Endothelial cell of umbilical vein (primary cell): ENCODE results near the gene SLC25A1. TPM values are rescaled to one million over a fixed set of nuclear protein-coding genes. Genes with fewer than 3 reads are reported as not detected.

ENCODE experiments used
- BruUV-seq: library from RNA; stranded (reverse); fragments of 400-500 nt; replicated peaks from 2 replicates; lab custom pipeline; 2021; lab: Mats Ljungman, UMichigan
- CTCF ChIA-PET: fragments of 300-600, 350-600 bp; sonication (Branson Sonifier 250); formaldehyde crosslinking; loops from one replicate; lab custom pipeline; 2021; ENCODE audit warnings: antibody characterized with exemption, inconsistent platforms; lab: Charles Lee
- POLR2A ChIA-PET: fragments of 300-600, 350-600 bp; sonication (Branson Sonifier 250); formaldehyde crosslinking; loops from one replicate; lab custom pipeline; 2021; ENCODE audit warnings: antibody characterized with exemption, inconsistent platforms; lab: Charles Lee
- DNase-seq: peaks from one replicate; pipeline ENCODE4 v3.0.0-alpha.2; 2011; ENCODE audit warnings: low read depth, low spot score
- FAIRE-seq: peaks from 2 replicates; lab custom pipeline; 2011; peaks lifted over from hg19 to GRCh38; lab: Jason Lieb, UNC
- H2AFZ ChIP-seq: 2 replicates; pipeline ENCODE4 v1.6.0; 2012; ENCODE audit warnings: low read depth, low read length, control low read depth, inconsistent platforms
- H3K27ac ChIP-seq: 2 replicates; pipeline ENCODE4 v1.5.1; 2011; ENCODE audit warnings: low read depth, mild to moderate bottlenecking, control low read depth, low read length, moderate library complexity; ENCODE audit not compliant: insufficient read depth
- H3K27me3 ChIP-seq, 2 experiments: 2 replicates each; pipeline versions ENCODE4 v1.6.0 to v1.6.1; 2011; ENCODE audit warnings: low read length in 2 of 2, mixed read lengths in 1 of 2; ENCODE audit not compliant: control insufficient read depth in 2 of 2, insufficient read depth in 2 of 2
- H3K36me3 ChIP-seq, 2 experiments: 2 replicates in 1 of 2; 3 replicates in 1 of 2; pipeline ENCODE4 v1.5.1; 2011; ENCODE audit warnings: low read length in 2 of 2, mild to moderate bottlenecking in 1 of 2, moderate library complexity in 1 of 2; ENCODE audit not compliant: control insufficient read depth in 2 of 2, insufficient read depth in 2 of 2; ENCODE audit errors: extremely low read depth in 1 of 2
- H3K4me1 ChIP-seq: 3 replicates; pipeline ENCODE4 v1.5.1; 2011; ENCODE audit warnings: mild to moderate bottlenecking, low read length; ENCODE audit not compliant: control insufficient read depth, insufficient read depth; ENCODE audit errors: extremely low read depth
- H3K4me2 ChIP-seq: 2 replicates; pipeline ENCODE4 v1.6.1; 2011; ENCODE audit warnings: low read length, control low read depth, mixed read lengths; ENCODE audit not compliant: insufficient read depth
- H3K4me3 ChIP-seq, 3 experiments: fragments of 200-600 bp in 1 of 3; sonication (generic), shearing (Covaris generic) in 1 of 3; replicated peaks in 1 of 3; 2 replicates each; pipeline ENCODE4 v1.5.1; 2011 to 2016; ENCODE audit warnings: control low read depth in 3 of 3, low read length in 3 of 3, mild to moderate bottlenecking in 2 of 3, inconsistent platforms in 1 of 3, low read depth in 1 of 3, moderate library complexity in 1 of 3; ENCODE audit not compliant: insufficient read depth in 1 of 3
- H3K79me2 ChIP-seq: 2 replicates; pipeline ENCODE4 v1.6.0; 2012; ENCODE audit warnings: low read length, inconsistent platforms; ENCODE audit not compliant: control insufficient read depth, insufficient read depth
- H3K9ac ChIP-seq: replicated peaks from 2 replicates; pipeline ENCODE3; 2011; ENCODE audit warnings: low read length, control low read depth; ENCODE audit not compliant: insufficient read depth; ENCODE audit errors: extremely low read depth
- H3K9me1 ChIP-seq: replicated peaks from 3 replicates; pipeline ENCODE4 v1.6.0; 2011; ENCODE audit warnings: mild to moderate bottlenecking, low read length; ENCODE audit not compliant: control insufficient read depth, insufficient read depth; ENCODE audit errors: extremely low read depth
- H3K9me3 ChIP-seq: replicated peaks from 2 replicates; pipeline ENCODE4 v1.5.1; 2012; ENCODE audit warnings: low read length, inconsistent platforms; ENCODE audit not compliant: control insufficient read depth, insufficient read depth
- H4K20me1 ChIP-seq: replicated peaks from 2 replicates; pipeline ENCODE3; 2011; ENCODE audit warnings: mild to moderate bottlenecking, low read length; ENCODE audit not compliant: control insufficient read depth, insufficient read depth; ENCODE audit errors: extremely low read depth
- CTCF ChIP-seq, 2 donors: IDR thresholded peaks; 1 replicate in 1 of 2; 2 replicates in 1 of 2; pipeline ENCODE4 v1.5.1; 2011; ENCODE audit warnings: low read length in 2 of 2, mild to moderate bottlenecking in 2 of 2, moderate library complexity in 2 of 2, control low read depth in 1 of 2, inconsistent platforms in 1 of 2, low read depth in 1 of 2; ENCODE audit not compliant: insufficient read depth in 1 of 2; ENCODE audit errors: extremely low read depth in 1 of 2
- EZH2 ChIP-seq: IDR thresholded peaks from 2 replicates; pipeline ENCODE4 v1.6.1; 2012; ENCODE audit warnings: borderline replicate concordance, low read depth, mild to moderate bottlenecking, moderate library complexity, low read length, inconsistent platforms; ENCODE audit not compliant: severe bottlenecking
- FOS ChIP-seq: IDR thresholded peaks from 2 replicates; pipeline ENCODE4 v1.6.1; 2011; ENCODE audit warnings: mild to moderate bottlenecking, low read length, moderate library complexity, borderline replicate concordance; ENCODE audit not compliant: insufficient read depth
- GATA2 ChIP-seq: IDR thresholded peaks from 2 replicates; pipeline ENCODE4 v1.7.0; 2011; ENCODE audit warnings: low read depth, mild to moderate bottlenecking, moderate library complexity, mixed read lengths, low read length; ENCODE audit not compliant: insufficient read length, insufficient read depth
- JUN ChIP-seq: IDR thresholded peaks from 2 replicates; pipeline ENCODE4 v1.6.1; 2011; ENCODE audit warnings: borderline replicate concordance, low read depth; ENCODE audit not compliant: insufficient read length, insufficient read depth
- MAX ChIP-seq: IDR thresholded peaks from 2 replicates; pipeline ENCODE4 v1.6.1; 2011; ENCODE audit not compliant: insufficient read depth, insufficient read length
- MYC ChIP-seq: IDR thresholded peaks from one replicate; pipeline ENCODE4 v1.6.1; 2011; ENCODE audit warnings: mild to moderate bottlenecking, low read depth, low read length
- POLR2A ChIP-seq: IDR thresholded peaks from 2 replicates; pipeline ENCODE4 v1.6.1; 2012; ENCODE audit warnings: low read depth, mild to moderate bottlenecking, control low read depth, low read length
- POLR2AphosphoS5 ChIP-seq: IDR thresholded peaks from 2 replicates; pipeline ENCODE4 v1.6.1; 2012; ENCODE audit warnings: low read depth, mild to moderate bottlenecking, control low read depth, low read length, moderate library complexity; ENCODE audit not compliant: insufficient read depth
- dilution Hi-C: fragments of 300-500 bp; cut with MboI; formaldehyde crosslinking; loops from one replicate; pipeline ENCODE4 v1.15.0; 2019; ENCODE audit warnings: low sequenced_read_pairs; ENCODE audit not compliant: extremely low pct_ligation_motif_present
- intact Hi-C: fragments of 100-400 bp; cut with micrococcal nuclease; formaldehyde crosslinking; loops from one replicate; pipeline ENCODE4 v1.10.0; 2022
- polyA plus RNA-seq, 4 experiments: library from polyadenylated mRNA; depleted of rRNA in 3 of 4; stranded (reverse) in 3 of 4; unstranded in 1 of 4; fragments of >200 nt; gene quantifications; 2 replicates each; pipeline versions ENCODE4 v1.2.1 to v1.2.3, GENCODE V29; 2011 to 2012; ENCODE audit warnings: missing spikeins in 1 of 4
- total RNA-seq: library from RNA; stranded (reverse); gene quantifications from 2 replicates; pipeline ENCODE4 v1.2.3, GENCODE V29; 2021

SLC25A1 gene
- total and polyA plus RNA-seq, 2 donors (not counting 3 experiments of a cell fraction or from before 2014, with no cell fraction given) = 80.0 to 94.5 TPM

- intact Hi-C loops (no loop called here), dilution Hi-C loops (no loop called here)
- Histone ChIP-seq H3K27me3 (no peaks in the 10 kb centered on the region), H3K9me3 (no peaks in the 10 kb centered on the region), H4K20me1 (no peaks in the 10 kb centered on the region), H3K4me2 (no peak overlapping the region), H3K4me3 (no peak overlapping the region), H3K79me2 (no peaks in the 10 kb centered on the region), H2AFZ (no peak overlapping the region), H3K4me1 (no peaks in the 10 kb centered on the region), H3K27ac (no peak overlapping the region), H3K36me3 (peaks cover 0 to 4% of the 10 kb centered on the region in 2 experiments), H3K9me1 (no peaks in the 10 kb centered on the region), H3K9ac (no peak overlapping the region)
- no TSS peak for BruUV-seq
- ChIA-PET CTCF (no interaction called here), POLR2A (no interaction called here)
- FAIRE-seq (no peak), DNase-seq (no peak)
- TF ChIP-seq CTCF (IDR thresholded peaks at IDR 0.05; ENCODE audit: extremely low read depth in 1 of 2, insufficient read depth in 1 of 2, low read depth in 1 of 2, low read length in 2 of 2) (no peak), EZH2 (no peak), GATA2 (no peak), MYC (no peak), MAX (no peak), POLR2AphosphoS5 (no peak), POLR2A (no peak), JUN (no peak), FOS (no peak)
Observed at GRCh38 chr22:19128009-19128401, 50.5 kb downstream of the SLC25A1 start.
